ENCODE measurements around the gene ATE1.

Gene ATE1

DNA sequence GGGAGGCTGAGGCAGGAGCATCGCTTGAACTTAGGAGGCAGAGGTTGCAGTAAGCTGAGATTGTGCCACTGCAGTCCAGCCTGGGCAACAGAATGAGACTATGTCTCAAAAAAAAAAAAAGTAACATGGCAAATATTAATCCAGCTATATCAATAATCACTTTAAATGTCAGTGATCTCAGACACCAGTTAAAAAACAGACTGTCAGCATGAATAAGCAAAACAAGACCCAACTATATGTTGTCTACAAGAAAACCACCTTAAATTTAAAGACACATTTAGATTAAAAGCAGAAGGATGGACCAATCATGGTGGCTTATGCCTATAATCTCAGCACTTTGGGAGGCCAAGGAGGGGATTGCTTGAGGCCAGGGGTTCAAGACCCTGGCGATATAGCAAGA, 8.5 kb upstream of the ATE1 start:
- TF ChIP-seq TAF1 (IDR thresholded peaks at IDR 0.05; ENCODE audit: borderline replicate concordance, insufficient read depth, low read length) (no peak), SIN3A (IDR thresholded peaks at IDR 0.05; ENCODE audit: borderline replicate concordance, insufficient read depth, low read length) (no peak)

DNA sequence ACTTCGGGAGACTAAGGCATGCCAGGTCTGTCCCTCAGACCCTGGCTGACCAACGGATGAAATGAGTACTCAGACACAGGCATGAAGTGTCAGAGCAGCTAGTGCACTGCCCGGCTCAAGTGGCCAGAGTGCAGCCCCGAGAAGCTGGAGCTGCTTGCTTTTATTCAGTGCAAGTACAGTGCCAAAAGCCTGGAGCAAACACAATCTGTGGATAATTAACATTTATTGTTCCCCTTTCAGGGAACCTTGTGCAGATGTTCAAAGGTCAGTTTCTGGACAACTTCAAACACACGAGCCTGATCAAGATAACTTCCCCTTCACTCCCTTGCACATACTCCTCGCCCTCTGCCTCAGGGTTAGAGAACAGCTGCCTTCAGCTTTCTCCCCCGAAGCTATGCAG, 7.9 kb upstream of the ATE1 start:
- TF ChIP-seq FOXP2 (optimal IDR thresholded peaks at IDR 0.05; ENCODE audit: borderline replicate concordance, extremely low read depth, extremely low read length, insufficient read depth) (no peak), TAF1 (IDR thresholded peaks at IDR 0.05; ENCODE audit: borderline replicate concordance, insufficient read depth, low read length) (no peak), POLR2AphosphoS5 (IDR thresholded peaks at IDR 0.05; ENCODE audit: low read depth, low read length) (no peak), SIN3A (IDR thresholded peaks at IDR 0.05; ENCODE audit: borderline replicate concordance, insufficient read depth, low read length) (no peak)
- TF ChIP-seq, protein P1, sequence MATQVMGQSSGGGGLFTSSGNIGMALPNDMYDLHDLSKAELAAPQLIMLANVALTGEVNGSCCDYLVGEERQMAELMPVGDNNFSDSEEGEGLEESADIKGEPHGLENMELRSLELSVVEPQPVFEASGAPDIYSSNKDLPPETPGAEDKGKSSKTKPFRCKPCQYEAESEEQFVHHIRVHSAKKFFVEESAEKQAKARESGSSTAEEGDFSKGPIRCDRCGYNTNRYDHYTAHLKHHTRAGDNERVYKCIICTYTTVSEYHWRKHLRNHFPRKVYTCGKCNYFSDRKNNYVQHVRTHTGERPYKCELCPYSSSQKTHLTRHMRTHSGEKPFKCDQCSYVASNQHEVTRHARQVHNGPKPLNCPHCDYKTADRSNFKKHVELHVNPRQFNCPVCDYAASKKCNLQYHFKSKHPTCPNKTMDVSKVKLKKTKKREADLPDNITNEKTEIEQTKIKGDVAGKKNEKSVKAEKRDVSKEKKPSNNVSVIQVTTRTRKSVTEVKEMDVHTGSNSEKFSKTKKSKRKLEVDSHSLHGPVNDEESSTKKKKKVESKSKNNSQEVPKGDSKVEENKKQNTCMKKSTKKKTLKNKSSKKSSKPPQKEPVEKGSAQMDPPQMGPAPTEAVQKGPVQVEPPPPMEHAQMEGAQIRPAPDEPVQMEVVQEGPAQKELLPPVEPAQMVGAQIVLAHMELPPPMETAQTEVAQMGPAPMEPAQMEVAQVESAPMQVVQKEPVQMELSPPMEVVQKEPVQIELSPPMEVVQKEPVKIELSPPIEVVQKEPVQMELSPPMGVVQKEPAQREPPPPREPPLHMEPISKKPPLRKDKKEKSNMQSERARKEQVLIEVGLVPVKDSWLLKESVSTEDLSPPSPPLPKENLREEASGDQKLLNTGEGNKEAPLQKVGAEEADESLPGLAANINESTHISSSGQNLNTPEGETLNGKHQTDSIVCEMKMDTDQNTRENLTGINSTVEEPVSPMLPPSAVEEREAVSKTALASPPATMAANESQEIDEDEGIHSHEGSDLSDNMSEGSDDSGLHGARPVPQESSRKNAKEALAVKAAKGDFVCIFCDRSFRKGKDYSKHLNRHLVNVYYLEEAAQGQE (IDR thresholded peaks at IDR 0.05; ENCODE audit: insufficient read depth in 1 of 2, low read depth in 2 of 2, low read length in 2 of 2), result no peak

DNA sequence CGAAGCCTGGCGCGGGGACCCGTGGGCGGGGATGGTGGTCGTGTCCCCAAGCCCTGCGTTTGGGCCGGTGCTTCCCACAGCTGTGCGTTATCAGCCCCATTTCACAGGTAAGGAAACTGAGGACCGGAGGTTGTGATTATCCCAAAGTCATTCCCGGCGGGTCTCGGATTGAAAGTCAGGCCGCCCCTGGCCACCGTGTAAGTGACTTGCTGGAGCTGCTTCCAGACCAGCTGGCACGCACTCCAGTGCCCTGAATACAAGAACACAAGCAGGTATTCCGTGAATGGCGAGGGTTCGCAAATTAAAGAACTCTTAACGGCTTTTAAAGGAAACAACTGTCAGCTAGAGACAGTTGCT, 675 bp upstream of the ATE1 start:
- no peak for TF ChIP-seq FOXP2 (optimal IDR thresholded peaks at IDR 0.05; ENCODE audit: borderline replicate concordance, extremely low read depth, extremely low read length, insufficient read depth)
- TF ChIP-seq, protein P1 (IDR thresholded peaks at IDR 0.05; ENCODE audit: insufficient read depth in 1 of 2, low read depth in 2 of 2, low read length in 2 of 2), result no peak
- no peak for TF ChIP-seq SIN3A (IDR thresholded peaks at IDR 0.05; ENCODE audit: borderline replicate concordance, insufficient read depth, low read length)
- no peak for TF ChIP-seq TAF1 (IDR thresholded peaks at IDR 0.05; ENCODE audit: borderline replicate concordance, insufficient read depth, low read length)
- no peak for TF ChIP-seq POLR2AphosphoS5 (IDR thresholded peaks at IDR 0.05; ENCODE audit: low read depth, low read length)

DNA sequence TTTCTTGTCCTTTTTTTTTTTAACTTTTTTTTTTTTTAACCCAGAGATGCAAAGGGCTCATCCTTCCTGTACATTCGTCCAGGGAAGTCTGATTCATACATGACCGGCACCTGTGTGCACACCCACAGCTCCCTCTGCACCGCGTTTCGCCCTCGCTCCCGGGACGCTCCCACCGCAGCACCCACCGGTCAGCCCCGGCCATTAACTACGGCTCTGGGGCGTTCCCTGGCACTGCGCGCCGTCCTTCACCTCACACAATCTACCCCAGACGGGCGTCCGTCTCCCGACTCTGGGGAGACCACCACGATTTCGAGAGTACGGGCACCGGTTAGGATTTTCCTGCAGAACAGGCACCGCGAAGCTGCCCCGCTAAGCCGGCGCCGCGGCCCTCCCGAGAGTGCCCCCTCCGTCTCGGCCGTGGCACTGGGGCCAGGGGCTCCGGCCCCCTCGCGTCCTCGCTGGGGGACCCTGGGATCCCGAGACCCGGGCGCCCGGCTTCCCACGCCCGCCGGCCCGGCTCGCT, 452 bp downstream of the ATE1 start:
- TF ChIP-seq TAF1 (IDR thresholded peaks at IDR 0.05; ENCODE audit: borderline replicate concordance, insufficient read depth, low read length) (no peak), SIN3A (IDR thresholded peaks at IDR 0.05; ENCODE audit: borderline replicate concordance, insufficient read depth, low read length) (no peak), FOXP2 (optimal IDR thresholded peaks at IDR 0.05; ENCODE audit: borderline replicate concordance, extremely low read depth, extremely low read length, insufficient read depth) (no peak), POLR2AphosphoS5 (IDR thresholded peaks at IDR 0.05; ENCODE audit: low read depth, low read length) (no peak)
- TF ChIP-seq, protein P1 (IDR thresholded peaks at IDR 0.05; ENCODE audit: insufficient read depth in 1 of 2, low read depth in 2 of 2, low read length in 2 of 2), result no peak

DNA sequence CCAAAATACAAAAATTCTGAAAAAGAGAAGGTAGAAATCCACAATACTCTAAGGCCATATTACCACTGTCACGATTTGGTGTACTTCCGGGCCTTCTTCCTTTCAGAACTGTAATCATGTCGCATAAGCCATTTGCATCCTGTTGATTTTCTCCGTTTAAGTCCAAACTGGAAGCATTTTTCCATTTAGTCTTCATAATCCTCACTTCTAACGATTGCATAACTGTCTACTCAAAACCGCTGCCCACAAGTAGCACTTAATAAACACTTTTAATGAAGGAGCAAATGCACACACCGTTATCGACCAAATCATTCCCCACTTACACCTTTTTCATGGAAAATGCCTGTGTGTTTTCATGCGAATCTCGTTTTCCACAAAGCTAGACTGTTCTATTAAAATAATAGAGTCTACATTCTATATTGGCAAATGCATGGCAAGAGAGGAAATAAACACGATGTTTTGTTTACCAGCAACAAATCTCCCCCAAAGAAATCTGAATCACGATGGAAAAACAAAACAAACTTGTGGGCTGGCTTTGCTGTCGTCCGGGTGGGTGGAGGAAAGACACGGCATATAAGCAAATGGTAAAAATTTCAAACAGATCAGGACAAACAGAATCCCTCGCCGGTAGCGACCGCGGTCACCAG, 1.0 kb downstream of the ATE1 start:
- TF ChIP-seq FOXP2 (optimal IDR thresholded peaks at IDR 0.05; ENCODE audit: borderline replicate concordance, extremely low read depth, extremely low read length, insufficient read depth) (no peak), SIN3A (IDR thresholded peaks at IDR 0.05; ENCODE audit: borderline replicate concordance, insufficient read depth, low read length) (no peak), TAF1 (IDR thresholded peaks at IDR 0.05; ENCODE audit: borderline replicate concordance, insufficient read depth, low read length) (no peak), POLR2AphosphoS5 (IDR thresholded peaks at IDR 0.05; ENCODE audit: low read depth, low read length) (no peak)
- TF ChIP-seq, protein P1 (IDR thresholded peaks at IDR 0.05; ENCODE audit: insufficient read depth in 1 of 2, low read depth in 2 of 2, low read length in 2 of 2), result no peak
